NCI-H146 treated with DMSO at 0.1 percent for 48 hours (cell line): ENCODE results near the gene C16orf74.

Source experiments
- DNase-seq: peaks from one replicate; lab custom pipeline; 2025; ENCODE audit not compliant: unreplicated experiment; lab: John Stamatoyannopoulos, UW

The C16orf74 gene

GRCh38 chr16:85696781-85697180 is 54.1 kb downstream of the C16orf74 start:
- DNase-seq = no peak

GRCh38 chr16:85695196-85696128 is 55.4 kb downstream of the C16orf74 start:
- DNase-seq = no peak

- DNase-seq = peak; percentile 1
These were observed 60.3 kb downstream of the C16orf74 start for GRCh38 chr16:85690469-85691064.

GRCh38 chr16:85689950-85690320 is 61.0 kb downstream of the C16orf74 start:
- no peak for DNase-seq

GRCh38 chr16:85689285-85689949 is 61.5 kb downstream of the C16orf74 start:
- peak; percentile 64 for DNase-seq

- DNase-seq = peak; percentile 69
These were observed 62.2 kb downstream of the C16orf74 start, which contains the start of gene GINS2 for GRCh38 chr16:85688586-85689284. GINS2 (minus strand) TSS chr16:85688954; CDS start chr16:85688898, 56 bp downstream.

GRCh38 chr16:85687651-85688471 is 63.0 kb downstream of the C16orf74 start:
- DNase-seq = no peak

- DNase-seq = no peak
These were observed 63.8 kb downstream of the C16orf74 start for GRCh38 chr16:85686912-85687591.

- DNase-seq = no peak
These were observed 65.6 kb downstream of the C16orf74 start for GRCh38 chr16:85685251-85685650.

GRCh38 chr16:85683363-85683762 is 67.5 kb downstream of the C16orf74 start:
- DNase-seq = no peak

GRCh38 chr16:85682516-85682915 is 68.4 kb downstream of the C16orf74 start:
- no peak for DNase-seq

- DNase-seq = peak; percentile 57
These were observed 69.6 kb downstream of the C16orf74 start for GRCh38 chr16:85681255-85681654.

- DNase-seq = no peak
These were observed 70.4 kb downstream of the C16orf74 start for GRCh38 chr16:85680352-85680944.

GRCh38 chr16:85679870-85680269 is 71.0 kb downstream of the C16orf74 start:
- DNase-seq = no peak

- DNase-seq = no peak
These were observed 72.1 kb downstream of the C16orf74 start for GRCh38 chr16:85678821-85679220.

GRCh38 chr16:85678016-85678415 is 72.9 kb downstream of the C16orf74 start:
- no peak for DNase-seq

- DNase-seq = no peak
These were observed 73.4 kb downstream of the C16orf74 start for GRCh38 chr16:85677383-85677967.

- DNase-seq = no peak
These were observed 74.4 kb downstream of the C16orf74 start for GRCh38 chr16:85676466-85676865.
